ENCODE measurements around the gene HIC1.

DNA sequence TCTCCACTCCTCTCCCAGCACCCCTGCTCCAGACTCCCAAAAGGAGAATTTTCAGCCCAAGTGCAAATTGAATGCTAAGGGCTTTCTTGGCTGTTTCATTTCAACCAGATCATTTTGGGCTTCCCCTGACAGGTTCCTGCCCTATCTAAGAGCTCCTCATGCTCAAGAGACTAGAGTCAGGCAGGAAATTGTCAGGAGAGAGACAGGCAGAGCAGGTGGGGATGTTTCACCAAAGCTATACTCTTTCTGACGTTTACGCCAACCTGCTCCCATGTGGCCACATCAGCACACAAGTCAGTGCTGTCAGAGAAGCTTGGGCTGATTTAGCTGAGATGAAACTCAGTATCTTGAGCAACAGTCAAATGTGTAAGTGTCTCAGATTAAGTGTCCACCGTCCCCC lies 31.4 kb downstream of the HIC1 start:
- TF ChIP-seq, protein P1, sequence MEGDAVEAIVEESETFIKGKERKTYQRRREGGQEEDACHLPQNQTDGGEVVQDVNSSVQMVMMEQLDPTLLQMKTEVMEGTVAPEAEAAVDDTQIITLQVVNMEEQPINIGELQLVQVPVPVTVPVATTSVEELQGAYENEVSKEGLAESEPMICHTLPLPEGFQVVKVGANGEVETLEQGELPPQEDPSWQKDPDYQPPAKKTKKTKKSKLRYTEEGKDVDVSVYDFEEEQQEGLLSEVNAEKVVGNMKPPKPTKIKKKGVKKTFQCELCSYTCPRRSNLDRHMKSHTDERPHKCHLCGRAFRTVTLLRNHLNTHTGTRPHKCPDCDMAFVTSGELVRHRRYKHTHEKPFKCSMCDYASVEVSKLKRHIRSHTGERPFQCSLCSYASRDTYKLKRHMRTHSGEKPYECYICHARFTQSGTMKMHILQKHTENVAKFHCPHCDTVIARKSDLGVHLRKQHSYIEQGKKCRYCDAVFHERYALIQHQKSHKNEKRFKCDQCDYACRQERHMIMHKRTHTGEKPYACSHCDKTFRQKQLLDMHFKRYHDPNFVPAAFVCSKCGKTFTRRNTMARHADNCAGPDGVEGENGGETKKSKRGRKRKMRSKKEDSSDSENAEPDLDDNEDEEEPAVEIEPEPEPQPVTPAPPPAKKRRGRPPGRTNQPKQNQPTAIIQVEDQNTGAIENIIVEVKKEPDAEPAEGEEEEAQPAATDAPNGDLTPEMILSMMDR (IDR thresholded peaks at IDR 0.05), result no peak
- TF ChIP-seq POLR2A (IDR thresholded peaks at IDR 0.05), result no peak
